Measurements from ENCODE around the gene TH.

Gene TH

DNA sequence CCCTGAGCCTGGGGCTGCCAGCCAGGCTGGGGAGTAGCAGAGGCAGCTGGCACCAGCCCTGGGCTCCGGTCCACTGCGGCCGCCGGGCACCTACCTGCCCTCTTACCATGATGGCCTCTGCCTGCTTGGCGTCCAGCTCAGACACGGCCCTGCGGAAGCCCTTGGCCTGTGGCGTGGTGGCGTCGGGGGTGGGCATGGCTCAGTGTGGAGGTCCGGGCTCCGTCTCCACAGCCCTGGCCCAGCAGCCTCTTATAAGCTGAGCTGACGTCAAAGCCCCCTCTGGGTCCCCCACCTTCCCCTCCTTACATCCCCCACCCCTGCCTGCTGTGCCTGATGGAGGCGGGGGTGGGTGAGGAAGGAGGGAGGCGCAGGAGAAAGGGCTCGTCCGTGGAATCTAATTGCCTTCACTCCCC lies at the start of gene TH:
TH (minus strand) TSS at position 225 of the 413 bp plus-strand sequence; CDS start at position 196, 29 bp downstream.
- TF ChIP-seq GATA3 (IDR thresholded peaks at IDR 0.05; ENCODE audit: low read depth, low read length) (no peak), GATA2 (IDR thresholded peaks at IDR 0.05; ENCODE audit: low read depth, low read length) (no peak)

DNA sequence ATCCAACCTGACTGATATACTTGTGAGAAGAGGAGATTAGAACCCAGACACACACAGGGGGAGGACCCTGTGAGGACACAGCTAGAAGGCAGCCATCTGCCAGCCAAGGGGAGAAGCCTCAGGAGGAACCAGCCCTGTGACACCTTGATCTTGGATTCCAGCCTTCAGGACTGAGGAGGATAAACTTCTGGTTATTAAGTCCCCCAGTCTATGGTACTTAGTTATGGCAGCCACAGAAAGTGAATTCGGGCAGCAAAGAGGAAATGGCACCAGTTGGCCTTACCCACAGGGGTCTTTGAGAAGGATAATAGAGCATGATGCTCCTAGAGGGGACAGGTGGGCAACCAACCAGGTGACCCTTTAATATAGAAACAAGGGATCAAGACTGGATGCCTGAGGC lies 49.4 kb upstream of the TH start:
- no peak for TF ChIP-seq GATA2 (IDR thresholded peaks at IDR 0.05; ENCODE audit: low read depth, low read length)
- TF ChIP-seq GATA3 (IDR thresholded peaks at IDR 0.05; ENCODE audit: low read depth, low read length), result no peak

DNA sequence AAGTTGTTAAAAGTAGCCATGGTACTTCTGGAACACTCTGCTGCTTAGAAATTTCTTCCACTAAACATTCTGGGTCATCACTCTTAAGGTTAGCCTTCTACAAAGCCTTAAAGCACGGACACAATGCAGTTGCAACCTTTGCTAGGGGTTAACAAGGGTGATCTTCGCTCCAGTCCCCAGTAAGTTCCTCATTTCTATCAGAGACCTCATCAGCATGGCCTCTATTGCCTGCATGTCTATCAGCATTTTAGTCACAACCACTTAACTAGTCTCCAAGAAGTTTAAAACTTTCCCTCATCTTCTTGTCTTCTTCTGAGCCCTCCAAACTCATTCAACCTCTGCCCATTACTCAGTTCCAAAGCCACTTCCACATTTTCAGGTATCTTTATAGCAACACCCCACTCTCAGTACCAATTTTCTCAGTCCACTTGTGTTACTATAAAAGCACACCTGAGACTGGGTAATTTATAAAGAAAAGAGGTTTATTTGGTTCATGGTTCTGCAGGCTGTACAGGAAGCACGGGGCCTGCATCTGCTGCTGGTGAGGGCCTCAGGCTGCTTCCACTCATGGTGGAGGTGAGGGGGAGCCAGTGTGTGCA lies 48.7 kb upstream of the TH start:
- TF ChIP-seq GATA3 (IDR thresholded peaks at IDR 0.05; ENCODE audit: low read depth, low read length), result no peak
- no peak for TF ChIP-seq GATA2 (IDR thresholded peaks at IDR 0.05; ENCODE audit: low read depth, low read length)

DNA sequence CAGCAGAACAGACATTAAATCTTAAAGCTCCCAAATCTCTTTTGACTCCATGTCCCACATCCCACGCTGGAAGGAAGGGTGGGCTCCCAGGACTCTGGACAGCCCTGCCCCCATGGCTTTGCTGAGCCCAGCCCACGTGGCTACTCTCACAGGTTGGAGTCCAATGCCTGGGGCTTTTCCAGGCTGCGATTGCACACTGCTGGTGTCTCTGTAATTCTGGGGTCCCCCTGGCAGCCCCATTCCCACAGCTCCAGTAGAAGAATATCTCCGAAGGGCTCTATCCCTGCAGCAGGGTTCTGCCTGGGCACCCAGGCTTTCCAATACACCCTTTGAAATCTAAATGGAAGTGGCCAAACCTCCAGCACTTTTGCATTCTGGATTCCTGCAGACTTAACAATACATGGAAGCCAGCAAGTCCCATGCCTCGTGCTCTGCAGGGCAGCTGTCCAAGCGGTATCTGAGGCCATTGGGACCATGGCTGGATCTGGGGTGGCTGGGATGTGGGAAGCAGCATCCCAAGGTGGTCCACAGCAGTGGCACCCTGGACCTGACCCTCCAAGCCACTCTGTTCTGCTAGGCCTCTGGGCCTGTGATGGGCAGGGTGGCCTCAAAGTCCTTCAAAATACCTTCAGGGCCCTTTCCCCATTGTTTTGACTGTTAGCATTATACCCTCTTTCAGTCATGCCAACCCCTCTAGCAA lies 47.9 kb upstream of the TH start:
- TF ChIP-seq GATA2 (IDR thresholded peaks at IDR 0.05; ENCODE audit: low read depth, low read length) (no peak), GATA3 (IDR thresholded peaks at IDR 0.05; ENCODE audit: low read depth, low read length) (no peak)

DNA sequence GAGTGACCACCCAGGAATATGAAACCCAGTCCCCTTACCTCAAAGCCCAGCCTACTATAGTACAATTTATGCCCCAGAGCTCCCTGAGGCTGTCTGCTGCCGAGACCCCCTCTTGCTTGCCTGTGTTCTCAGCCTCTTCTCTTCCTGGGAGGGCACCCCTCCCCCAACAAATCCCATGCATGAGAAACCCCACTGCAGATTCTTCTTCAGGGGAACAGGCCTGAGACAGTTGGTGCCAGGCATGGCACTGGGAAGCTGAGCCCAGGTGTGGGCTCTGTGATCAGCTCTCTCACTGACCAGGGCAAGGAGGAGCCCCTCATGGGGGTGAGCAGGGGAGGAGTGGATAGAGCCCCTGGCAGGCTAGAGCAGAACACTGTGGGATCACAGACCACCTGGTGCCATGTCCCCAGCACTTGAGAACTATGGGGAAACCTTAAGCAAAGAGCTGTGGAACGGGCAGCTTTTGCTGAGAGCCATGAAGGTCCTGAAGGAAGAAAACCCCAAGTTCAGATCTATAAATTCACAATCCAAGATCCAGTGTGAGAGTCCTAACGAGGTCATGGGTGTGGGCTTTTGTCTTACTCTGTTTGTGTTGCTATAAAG lies 46.5 kb upstream of the TH start:
- TF ChIP-seq GATA2 (IDR thresholded peaks at IDR 0.05; ENCODE audit: low read depth, low read length) (no peak), GATA3 (IDR thresholded peaks at IDR 0.05; ENCODE audit: low read depth, low read length) (no peak)

DNA sequence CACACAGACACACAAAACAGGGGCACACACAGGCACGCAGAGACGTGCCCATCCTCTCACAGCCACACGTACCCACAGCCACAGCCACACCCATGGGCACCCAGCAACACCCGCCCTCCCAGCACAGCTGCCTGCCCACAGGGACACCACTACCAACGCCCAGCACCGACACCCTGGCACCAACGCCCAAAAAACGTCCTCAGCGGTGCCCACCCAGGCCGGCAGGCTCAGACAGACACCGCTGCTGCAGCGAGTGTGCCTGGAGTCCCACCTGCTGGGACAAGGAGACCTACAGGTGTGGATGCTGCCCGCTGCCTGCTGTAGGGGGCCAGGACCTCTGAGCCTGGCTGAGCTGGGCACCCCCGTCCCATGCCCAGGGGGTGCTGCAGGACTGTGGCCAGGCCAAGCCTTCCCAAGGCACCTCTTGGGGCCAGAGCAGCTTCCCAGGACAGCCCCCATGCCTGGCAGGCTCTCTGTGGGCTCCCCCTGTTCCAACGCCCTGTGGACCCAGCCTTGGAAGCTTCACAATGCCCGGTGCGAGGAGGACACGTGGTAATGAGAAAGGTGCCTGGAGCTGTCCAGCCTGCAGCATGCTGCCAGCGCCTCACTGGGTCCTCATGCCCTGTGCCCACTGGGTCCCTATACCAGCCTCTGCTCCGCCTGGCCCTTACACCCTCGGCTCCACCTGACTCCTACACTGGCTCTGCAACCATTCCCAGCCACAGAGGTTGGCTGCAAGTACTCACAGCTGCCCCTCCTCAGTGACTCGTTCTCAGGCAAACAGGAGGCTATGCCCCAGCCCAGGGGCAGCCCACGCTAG lies 45.8 kb upstream of the TH start:
- no peak for TF ChIP-seq GATA3 (IDR thresholded peaks at IDR 0.05; ENCODE audit: low read depth, low read length)
- no peak for TF ChIP-seq GATA2 (IDR thresholded peaks at IDR 0.05; ENCODE audit: low read depth, low read length)

DNA sequence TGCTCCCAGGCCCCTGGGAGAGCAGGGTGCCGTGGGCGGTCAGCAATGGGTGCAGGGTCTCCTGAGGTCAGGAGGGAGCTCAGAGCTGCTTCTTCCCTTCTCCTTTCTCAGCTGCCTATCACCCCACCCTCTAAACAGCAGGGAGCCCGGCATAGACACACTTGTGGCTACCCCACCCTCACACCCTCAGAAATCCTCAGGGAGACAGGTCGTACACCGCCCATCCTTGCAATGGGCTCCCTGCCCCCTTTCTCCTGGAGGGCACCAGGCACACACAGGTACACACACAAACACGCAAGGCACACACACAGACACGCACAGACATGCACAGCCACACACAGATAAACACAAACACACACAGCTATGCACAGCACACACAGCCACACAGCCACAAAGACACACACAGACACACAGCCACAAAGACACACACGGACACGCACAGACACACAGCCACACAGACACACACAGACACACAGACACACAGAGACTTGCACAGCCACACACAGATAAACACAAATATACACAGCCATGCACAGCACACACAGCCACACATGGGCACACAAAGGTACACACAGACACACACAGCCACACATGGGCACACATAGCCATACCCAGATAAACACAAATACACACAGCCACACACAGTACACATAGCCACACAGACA lies 44.9 kb upstream of the TH start:
- no peak for TF ChIP-seq GATA3 (IDR thresholded peaks at IDR 0.05; ENCODE audit: low read depth, low read length)
- no peak for TF ChIP-seq GATA2 (IDR thresholded peaks at IDR 0.05; ENCODE audit: low read depth, low read length)

DNA sequence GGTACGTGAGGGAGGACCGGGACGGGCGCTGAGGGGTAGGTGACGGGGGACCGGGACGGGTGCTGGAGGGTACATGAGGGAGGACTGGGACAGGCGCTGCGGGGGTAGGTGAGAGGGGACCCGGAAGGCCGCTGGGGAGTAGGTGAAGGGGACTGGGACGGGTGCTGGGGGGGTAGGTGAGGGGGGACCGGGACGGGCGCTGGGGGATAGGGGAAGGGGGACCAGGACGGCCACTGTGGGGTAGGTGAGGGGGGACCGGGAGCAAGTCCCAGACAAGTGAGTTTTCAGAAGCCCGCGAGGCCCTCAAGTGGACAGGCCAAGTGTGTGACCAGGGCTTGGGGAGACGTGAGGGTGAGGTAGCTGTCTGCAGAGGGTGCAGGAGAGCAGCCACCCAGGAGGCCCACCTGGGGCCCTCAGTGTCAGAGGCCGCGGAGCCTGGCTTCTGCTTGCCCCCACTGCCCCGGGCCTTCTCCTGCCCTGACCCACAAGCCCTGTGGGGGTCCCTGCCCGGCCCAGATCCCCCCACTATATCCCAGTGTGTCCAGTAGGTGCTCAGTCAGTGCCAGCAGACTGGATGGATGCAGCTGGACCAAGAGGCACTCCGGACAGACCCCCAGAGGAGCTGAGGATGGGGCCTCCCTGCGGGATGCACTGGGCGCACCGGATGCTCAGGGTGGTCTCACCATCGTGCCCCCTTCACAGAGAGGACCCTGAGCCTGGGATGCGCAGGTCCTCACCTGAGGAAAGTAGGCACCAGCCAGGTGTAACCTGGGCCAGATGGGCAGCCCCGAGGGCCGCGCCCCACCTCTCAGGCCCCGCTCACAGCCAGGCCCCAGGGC lies 44.2 kb upstream of the TH start:
- TF ChIP-seq GATA2 (IDR thresholded peaks at IDR 0.05; ENCODE audit: low read depth, low read length), result no peak
- no peak for TF ChIP-seq GATA3 (IDR thresholded peaks at IDR 0.05; ENCODE audit: low read depth, low read length)

DNA sequence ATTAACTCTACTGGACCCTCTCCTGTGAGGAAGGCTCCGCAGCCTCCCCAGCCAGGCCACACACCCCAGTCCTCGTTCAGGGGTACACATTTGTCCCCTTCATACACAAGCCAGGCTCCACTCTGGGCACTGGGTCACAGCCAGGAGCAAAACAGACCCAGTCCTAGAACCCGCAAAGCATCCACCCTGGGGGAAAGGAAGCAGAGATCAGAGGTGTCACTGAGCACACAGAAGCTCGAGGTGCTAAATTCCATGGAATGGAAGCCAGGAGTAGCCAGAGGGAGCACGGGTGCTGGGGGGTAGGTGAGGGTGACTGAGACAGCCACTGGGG lies 43.6 kb upstream of the TH start:
- TF ChIP-seq GATA2 (IDR thresholded peaks at IDR 0.05; ENCODE audit: low read depth, low read length) (no peak), GATA3 (IDR thresholded peaks at IDR 0.05; ENCODE audit: low read depth, low read length) (no peak)

DNA sequence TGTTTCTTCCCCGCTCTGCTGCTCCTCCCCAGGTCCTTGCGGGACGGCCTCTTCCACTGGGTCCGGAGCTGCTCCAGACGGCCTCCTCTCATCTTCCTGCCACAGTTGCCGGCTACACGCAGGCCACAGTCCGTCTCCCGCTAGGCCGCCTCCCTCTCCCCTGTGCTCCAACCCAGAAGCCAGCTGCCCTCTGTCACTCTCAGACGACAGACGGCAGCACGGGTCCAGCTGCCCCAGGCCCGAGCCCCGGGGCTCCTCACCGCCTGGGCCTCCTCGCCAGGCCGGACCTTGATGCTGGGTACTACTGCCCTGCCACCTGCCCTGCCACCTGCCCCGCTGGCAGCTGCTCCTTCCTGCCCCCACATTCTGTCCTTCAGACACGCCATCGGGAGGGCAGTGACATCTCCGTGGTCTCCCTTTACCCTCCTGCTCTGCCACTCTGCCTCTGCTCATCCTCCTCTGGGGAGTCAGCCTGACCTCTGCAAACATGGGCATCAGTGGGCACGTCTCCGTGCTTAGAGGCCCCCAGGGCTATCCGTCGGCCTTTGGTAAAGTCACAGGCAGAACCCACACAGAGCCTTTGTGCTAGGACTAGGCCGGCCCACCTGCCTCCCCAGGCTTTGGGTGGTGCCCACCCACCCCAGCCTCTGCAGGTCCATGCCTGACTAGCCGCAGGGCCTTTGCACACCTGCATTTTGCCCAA lies 43.1 kb upstream of the TH start:
- TF ChIP-seq GATA2 (IDR thresholded peaks at IDR 0.05; ENCODE audit: low read depth, low read length) (no peak), GATA3 (IDR thresholded peaks at IDR 0.05; ENCODE audit: low read depth, low read length) (no peak)

DNA sequence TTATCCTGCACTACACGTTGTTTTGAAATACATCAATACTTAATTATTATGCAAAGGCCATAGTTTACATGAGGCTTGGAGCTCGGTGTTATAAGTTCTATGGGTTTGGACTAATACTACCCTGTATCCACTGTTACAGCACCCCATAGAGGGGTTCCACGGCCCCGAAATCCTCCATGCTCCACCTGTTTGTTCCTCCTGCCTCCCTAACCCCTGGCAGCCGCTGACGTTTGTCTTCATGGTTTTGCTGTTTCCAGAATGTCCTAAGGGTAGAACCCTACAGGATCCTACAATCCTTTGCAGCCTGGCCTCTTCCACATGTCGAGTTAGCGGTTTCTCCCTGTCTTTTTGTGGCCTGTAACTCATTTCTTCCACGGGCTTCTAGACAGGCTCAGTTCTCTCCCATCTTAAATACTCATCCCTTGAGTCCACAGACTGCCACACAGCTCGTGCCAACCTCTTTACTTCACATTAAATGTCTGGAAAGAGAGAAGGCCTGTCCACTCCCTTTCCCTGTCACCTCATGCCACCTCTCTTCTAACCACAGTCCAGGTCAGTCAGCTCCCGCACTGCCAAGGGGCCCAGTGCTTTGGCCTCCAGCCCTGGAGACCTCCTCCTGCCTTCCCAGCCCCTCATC lies 42.4 kb upstream of the TH start:
- no peak for TF ChIP-seq GATA3 (IDR thresholded peaks at IDR 0.05; ENCODE audit: low read depth, low read length)
- no peak for TF ChIP-seq GATA2 (IDR thresholded peaks at IDR 0.05; ENCODE audit: low read depth, low read length)

DNA sequence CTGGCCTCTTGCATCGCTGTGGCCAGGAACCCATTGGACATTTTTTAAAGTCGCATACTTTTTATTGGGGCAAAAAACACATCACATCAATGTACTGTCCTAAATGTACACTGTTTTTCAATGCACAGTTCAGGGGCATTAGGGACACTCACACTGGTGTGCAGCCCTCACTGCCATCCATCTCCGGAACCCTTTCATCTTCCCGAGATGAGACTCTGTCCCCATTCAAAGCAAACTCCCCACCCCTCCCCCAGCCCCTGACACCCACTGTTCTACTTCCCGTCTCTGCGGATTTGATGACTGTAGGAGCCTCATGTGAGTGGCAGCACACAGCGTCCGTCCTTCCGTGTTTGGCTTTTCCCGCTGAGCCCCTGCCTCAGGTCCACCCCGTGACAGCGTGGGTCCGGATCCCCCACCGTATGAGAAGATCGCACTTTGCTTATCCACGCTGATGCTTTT lies 41.8 kb upstream of the TH start:
- TF ChIP-seq GATA3 (IDR thresholded peaks at IDR 0.05; ENCODE audit: low read depth, low read length) (no peak), GATA2 (IDR thresholded peaks at IDR 0.05; ENCODE audit: low read depth, low read length) (no peak)
